ENCODE measurements around the gene NXPH4. TPM values are rescaled to one million over a fixed set of nuclear protein-coding genes. Genes with fewer than 3 reads are reported as not detected.

NXPH4 gene
- total and polyA plus RNA-seq, 10 of the 15 experiments (the other 5 are each of a cell fraction or from before 2014, with no cell fraction given): 0.03 to 0.26 TPM; not detected in 8

DNA sequence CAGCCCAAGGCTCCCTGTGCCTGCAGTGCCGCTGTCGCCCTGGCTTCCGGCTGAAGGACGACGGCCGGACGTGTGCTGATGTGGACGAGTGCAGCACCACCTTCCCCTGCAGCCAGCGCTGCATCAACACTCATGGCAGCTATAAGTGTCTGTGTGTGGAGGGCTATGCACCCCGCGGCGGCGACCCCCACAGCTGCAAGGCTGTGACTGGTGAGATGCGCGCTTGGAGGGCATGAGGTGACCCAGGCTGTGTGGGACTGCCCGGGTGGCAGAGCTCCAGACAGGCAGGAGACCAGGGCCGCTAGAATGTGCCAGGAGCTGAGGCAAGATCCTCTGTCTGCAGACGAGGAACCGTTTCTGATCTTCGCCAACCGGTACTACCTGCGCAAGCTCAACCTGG is 19.6 kb upstream of the NXPH4 start (continued):
- TF ChIP-seq PAX8 (IDR thresholded peaks at IDR 0.05) (no peak), SUZ12 (IDR thresholded peaks at IDR 0.05; ENCODE audit: unreplicated experiment) (no peak), ZNF592 (IDR thresholded peaks at IDR 0.05) (no peak), ZBTB33 (IDR thresholded peaks at IDR 0.05) (no peak)

DNA sequence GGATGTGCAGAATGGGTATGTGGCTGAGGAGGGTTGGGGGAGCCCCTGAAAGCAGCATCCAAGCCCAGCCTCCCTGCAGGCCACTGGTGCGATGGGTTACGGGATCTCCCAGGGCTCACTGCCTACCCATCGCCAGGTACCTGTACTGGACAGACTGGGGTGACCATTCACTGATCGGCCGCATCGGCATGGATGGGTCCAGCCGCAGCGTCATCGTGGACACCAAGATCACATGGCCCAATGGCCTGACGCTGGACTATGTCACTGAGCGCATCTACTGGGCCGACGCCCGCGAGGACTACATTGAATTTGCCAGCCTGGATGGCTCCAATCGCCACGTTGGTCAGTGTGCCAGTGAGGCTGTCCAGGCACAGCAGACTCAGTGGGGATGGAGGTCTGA is 18.3 kb upstream of the NXPH4 start:
- Histone ChIP-seq H2AFZ (ENCODE audit: control insufficient read depth, low read depth, low read length) (no peak overlapping the region), H3K36me3 (ENCODE audit: control insufficient read depth in 2 of 2, insufficient read depth in 2 of 2, low read length in 1 of 2) (no peaks in the 10 kb centered on the region; a peak in 1 of 4 replicates), H4K20me1 (ENCODE audit: control insufficient read depth, insufficient read depth) (no peaks in the 10 kb centered on the region), H3K9ac (ENCODE audit: control insufficient read depth, insufficient read depth, low read length) (no peak overlapping the region), H3K4me1 (ENCODE audit: control insufficient read depth, insufficient read depth, low read length) (no peaks in the 10 kb centered on the region), H3K4me2 (ENCODE audit: control insufficient read depth, insufficient read depth) (no peak overlapping the region), H3K79me2 (ENCODE audit: control insufficient read depth, insufficient read depth, low read length) (no peaks in the 10 kb centered on the region), H3K9me3 (replicated peaks; ENCODE audit: control insufficient read depth, insufficient read depth, low read length) (no peaks in the 10 kb centered on the region), H3K4me3 (no peak overlapping the region), H3K27me3 (replicated peaks in 1 of 2; ENCODE audit: control insufficient read depth in 2 of 2, insufficient read depth in 2 of 2, low read length in 1 of 2) (no peaks in the 10 kb centered on the region), H3K27ac (ENCODE audit: control insufficient read depth, insufficient read depth) (no peak overlapping the region)
- WGBS (ENCODE audit: insufficient coverage, insufficient replicate concordance, low lambda C conversion rate, missing lambda C conversion rate): 68% methylated on average over 17 of the region's 17 CpGs
- ChIA-PET POLR2A (no interaction called here), RAD21 (ENCODE audit: unreplicated experiment) (interaction anchor here (0.6 kb wide), 1 partner anchor 91 kb away, joined by 3 read pairs; no protein-coding TSS in a partner anchor), CTCF (no interaction called here), SMC1A (ENCODE audit: uncharacterized antibody, unreplicated experiment) (no interaction called here)
- in situ Hi-C loops (cut with MboI) (no loop called here), intact Hi-C loops (cut with micrococcal nuclease; ENCODE audit: unreplicated experiment) (no loop called here)
- ATAC-seq: no peak
- no peak for FAIRE-seq
- no TSS peak for BruUV-seq (replicated peaks)
- no peak for DNase-seq (ENCODE audit: low read depth, low spot score)
- TF ChIP-seq IKZF2 (IDR thresholded peaks at IDR 0.05) (no peak), SPI1 (IDR thresholded peaks at IDR 0.05; ENCODE audit: borderline replicate concordance, insufficient read depth, low read depth, low read length) (no peak), MXI1 (IDR thresholded peaks at IDR 0.05; ENCODE audit: low read depth, low read length) (no peak), POU2F2 (IDR thresholded peaks at IDR 0.05; ENCODE audit: borderline replicate concordance, low read depth, low read length) (no peak), ZNF24 (IDR thresholded peaks at IDR 0.05) (no peak), RELB (IDR thresholded peaks at IDR 0.05; ENCODE audit: low read depth) (no peak), LARP7 (IDR thresholded peaks at IDR 0.05) (no peak), CREM (IDR thresholded peaks at IDR 0.05; ENCODE audit: low read depth) (no peak)
- TF ChIP-seq, protein P1, sequence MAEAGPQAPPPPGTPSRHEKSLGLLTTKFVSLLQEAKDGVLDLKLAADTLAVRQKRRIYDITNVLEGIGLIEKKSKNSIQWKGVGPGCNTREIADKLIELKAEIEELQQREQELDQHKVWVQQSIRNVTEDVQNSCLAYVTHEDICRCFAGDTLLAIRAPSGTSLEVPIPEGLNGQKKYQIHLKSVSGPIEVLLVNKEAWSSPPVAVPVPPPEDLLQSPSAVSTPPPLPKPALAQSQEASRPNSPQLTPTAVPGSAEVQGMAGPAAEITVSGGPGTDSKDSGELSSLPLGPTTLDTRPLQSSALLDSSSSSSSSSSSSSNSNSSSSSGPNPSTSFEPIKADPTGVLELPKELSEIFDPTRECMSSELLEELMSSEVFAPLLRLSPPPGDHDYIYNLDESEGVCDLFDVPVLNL (IDR thresholded peaks at IDR 0.05; ENCODE audit: low read depth, low read length): no peak
